ENCODE results near the gene C4orf50. TPM values are rescaled to one million over a fixed set of nuclear protein-coding genes. Genes with fewer than 3 reads are reported as not detected.

C4orf50 gene
- total and polyA plus RNA-seq, 2 of the 4 experiments (the other 2 are of a cell fraction) = not detected

DNA sequence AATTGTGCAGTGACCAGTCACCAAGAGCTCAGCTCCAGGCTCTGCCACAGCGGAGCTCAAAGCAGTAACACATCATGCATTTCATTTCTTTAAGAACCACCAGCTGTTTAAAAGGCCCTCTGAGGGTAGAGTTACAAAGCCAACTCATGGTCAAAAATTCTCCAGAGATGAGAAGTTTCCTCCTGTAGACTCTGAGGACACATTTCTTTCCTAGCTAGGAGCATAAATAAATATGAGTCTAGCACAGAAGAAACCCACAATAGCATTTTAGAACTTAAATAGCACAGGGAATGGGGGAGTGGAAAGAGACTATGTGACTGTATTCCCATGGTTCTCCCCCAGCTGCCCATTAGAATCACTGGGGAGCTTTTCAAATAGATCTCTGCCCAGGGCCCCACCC lies 118.8 kb downstream of the C4orf50 start:
- Histone ChIP-seq H3K56ac (ENCODE audit: extremely low read depth, insufficient read depth, low read length) (no peak overlapping the region), H4K20me1 (ENCODE audit: insufficient read depth, low read length) (no peaks in the 10 kb centered on the region), H2BK5ac (ENCODE audit: low read depth, low read length, poor library complexity, severe bottlenecking) (no peak overlapping the region), H4K8ac (ENCODE audit: low read depth in 2 of 2, low read length in 2 of 2) (no peak overlapping the region), H2AK9ac (replicated peaks; ENCODE audit: low read depth, low read length, poor library complexity) (no peak overlapping the region), H2BK120ac (ENCODE audit: low read depth, low read length) (no peak overlapping the region), H3K14ac (replicated peaks; ENCODE audit: low read depth, low read length) (no peak overlapping the region), H3K23ac (ENCODE audit: low read depth, low read length) (no peak overlapping the region), H4K91ac (ENCODE audit: insufficient read depth, low read depth, low read length) (no peak overlapping the region), H3K9me1 (ENCODE audit: insufficient read depth, low read length) (no peaks in the 10 kb centered on the region), H3K9ac (ENCODE audit: low read depth, low read length) (no peak overlapping the region), H3K79me1 (ENCODE audit: low read depth in 1 of 2, low read length in 2 of 2) (no peaks in the 10 kb centered on the region), H4K5ac (ENCODE audit: low read depth, low read length) (no peak overlapping the region), H2BK15ac (ENCODE audit: low read depth, low read length) (no peak overlapping the region), H3K4ac (ENCODE audit: low read depth, low read length) (no peak overlapping the region), H3K9me3 (ENCODE audit: control insufficient read depth, insufficient read depth, low read length) (peaks cover 5% of the 10 kb centered on the region; the same call in 1 of the 2 replicates), H3K4me2 (ENCODE audit: low read depth, low read length) (no peak overlapping the region), H3K18ac (ENCODE audit: low read depth, low read length) (no peak overlapping the region), H2AK5ac (ENCODE audit: low read depth, low read length) (no peak overlapping the region), H2BK20ac (ENCODE audit: low read depth, low read length) (no peak overlapping the region), H3K27ac (ENCODE audit: insufficient read depth, low read length) (no peak overlapping the region), H3K27me3 (ENCODE audit: control insufficient read depth, insufficient read depth, low read length) (peaks cover 31% of the 10 kb centered on the region), H2AFZ (replicated peaks; ENCODE audit: low read length, poor library complexity) (no peak overlapping the region), H3K4me1 (ENCODE audit: control insufficient read depth, insufficient read depth, low read length) (no peaks in the 10 kb centered on the region), H3K4me3 (ENCODE audit: insufficient read depth, low read depth, low read length) (no peak overlapping the region), H3K36me3 (ENCODE audit: control insufficient read depth, insufficient read depth, low read length) (no peaks in the 10 kb centered on the region)
- in situ Hi-C loops (cut with MboI; ENCODE audit: low sequenced_read_pairs) = no loop called here
- POLR2A ChIA-PET (ENCODE audit: unreplicated experiment) = no interaction called here
- intact Hi-C loops (cut with micrococcal nuclease) = no loop called here
- 20% methylated on average over 1 of the region's 1 CpG; no CpG with 5 or more reads in 1 of the 2 experiments for WGBS, 2 experiments (ENCODE audit: extremely low coverage in 2 of 2, insufficient read length in 1 of 2)
- BruUV-seq (replicated peaks) = no TSS peak
- DNase-seq = no peak
- no peak for ATAC-seq (ENCODE audit: low read depth)
- dilution Hi-C loops (cut with HindIII; ENCODE audit: low sequenced_read_pairs, unreplicated experiment) = no loop called here
- no peak for TF ChIP-seq MXI1 (IDR thresholded peaks at IDR 0.05; ENCODE audit: borderline replicate concordance, low read depth, low read length)
- TF ChIP-seq CEBPB (IDR thresholded peaks at IDR 0.05; ENCODE audit: low read depth, low read length) = no peak
- no peak for TF ChIP-seq BHLHE40 (IDR thresholded peaks at IDR 0.05; ENCODE audit: low read depth, low read length)
- TF ChIP-seq MAZ (IDR thresholded peaks at IDR 0.05; ENCODE audit: borderline replicate concordance, low read depth, low read length) = no peak
- no peak for TF ChIP-seq CHD1 (IDR thresholded peaks at IDR 0.05; ENCODE audit: low read depth, low read length)
- TF ChIP-seq RCOR1 (IDR thresholded peaks at IDR 0.05; ENCODE audit: insufficient replicate concordance, low read length) = no peak
- TF ChIP-seq, protein P1, sequence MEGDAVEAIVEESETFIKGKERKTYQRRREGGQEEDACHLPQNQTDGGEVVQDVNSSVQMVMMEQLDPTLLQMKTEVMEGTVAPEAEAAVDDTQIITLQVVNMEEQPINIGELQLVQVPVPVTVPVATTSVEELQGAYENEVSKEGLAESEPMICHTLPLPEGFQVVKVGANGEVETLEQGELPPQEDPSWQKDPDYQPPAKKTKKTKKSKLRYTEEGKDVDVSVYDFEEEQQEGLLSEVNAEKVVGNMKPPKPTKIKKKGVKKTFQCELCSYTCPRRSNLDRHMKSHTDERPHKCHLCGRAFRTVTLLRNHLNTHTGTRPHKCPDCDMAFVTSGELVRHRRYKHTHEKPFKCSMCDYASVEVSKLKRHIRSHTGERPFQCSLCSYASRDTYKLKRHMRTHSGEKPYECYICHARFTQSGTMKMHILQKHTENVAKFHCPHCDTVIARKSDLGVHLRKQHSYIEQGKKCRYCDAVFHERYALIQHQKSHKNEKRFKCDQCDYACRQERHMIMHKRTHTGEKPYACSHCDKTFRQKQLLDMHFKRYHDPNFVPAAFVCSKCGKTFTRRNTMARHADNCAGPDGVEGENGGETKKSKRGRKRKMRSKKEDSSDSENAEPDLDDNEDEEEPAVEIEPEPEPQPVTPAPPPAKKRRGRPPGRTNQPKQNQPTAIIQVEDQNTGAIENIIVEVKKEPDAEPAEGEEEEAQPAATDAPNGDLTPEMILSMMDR (conservative IDR thresholded peaks at IDR 0.05; ENCODE audit: low read depth, low read length) = no peak
- TF ChIP-seq FOS (IDR thresholded peaks at IDR 0.05; ENCODE audit: low read depth, low read length) = no peak
- no peak for TF ChIP-seq RAD21 (IDR thresholded peaks at IDR 0.05; ENCODE audit: low read length)
- TF ChIP-seq RFX5 (IDR thresholded peaks at IDR 0.05; ENCODE audit: low read depth, low read length) = no peak
- no peak for TF ChIP-seq MAFK (IDR thresholded peaks at IDR 0.05; ENCODE audit: low read depth, low read length)
- TF ChIP-seq, protein P2, sequence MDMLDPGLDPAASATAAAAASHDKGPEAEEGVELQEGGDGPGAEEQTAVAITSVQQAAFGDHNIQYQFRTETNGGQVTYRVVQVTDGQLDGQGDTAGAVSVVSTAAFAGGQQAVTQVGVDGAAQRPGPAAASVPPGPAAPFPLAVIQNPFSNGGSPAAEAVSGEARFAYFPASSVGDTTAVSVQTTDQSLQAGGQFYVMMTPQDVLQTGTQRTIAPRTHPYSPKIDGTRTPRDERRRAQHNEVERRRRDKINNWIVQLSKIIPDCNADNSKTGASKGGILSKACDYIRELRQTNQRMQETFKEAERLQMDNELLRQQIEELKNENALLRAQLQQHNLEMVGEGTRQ (IDR thresholded peaks at IDR 0.05; ENCODE audit: low read depth, low read length) = no peak
- TF ChIP-seq NFE2L2 (IDR thresholded peaks at IDR 0.05; ENCODE audit: low read depth, low read length) = no peak
- no peak for TF ChIP-seq SMC3 (IDR thresholded peaks at IDR 0.05; ENCODE audit: low read depth, low read length)
- no peak for TF ChIP-seq POLR2A (IDR thresholded peaks at IDR 0.05; ENCODE audit: low read depth, low read length)
- TF ChIP-seq, protein P3, sequence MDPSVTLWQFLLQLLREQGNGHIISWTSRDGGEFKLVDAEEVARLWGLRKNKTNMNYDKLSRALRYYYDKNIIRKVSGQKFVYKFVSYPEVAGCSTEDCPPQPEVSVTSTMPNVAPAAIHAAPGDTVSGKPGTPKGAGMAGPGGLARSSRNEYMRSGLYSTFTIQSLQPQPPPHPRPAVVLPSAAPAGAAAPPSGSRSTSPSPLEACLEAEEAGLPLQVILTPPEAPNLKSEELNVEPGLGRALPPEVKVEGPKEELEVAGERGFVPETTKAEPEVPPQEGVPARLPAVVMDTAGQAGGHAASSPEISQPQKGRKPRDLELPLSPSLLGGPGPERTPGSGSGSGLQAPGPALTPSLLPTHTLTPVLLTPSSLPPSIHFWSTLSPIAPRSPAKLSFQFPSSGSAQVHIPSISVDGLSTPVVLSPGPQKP (IDR thresholded peaks at IDR 0.05; ENCODE audit: borderline replicate concordance, low read depth, low read length) = no peak
- CTCF ChIA-PET = no interaction called here

Measured in IMR-90 (cell line).